HEK293 (cell line): ENCODE results near the gene SECTM1.

Experiments used
- HOXA7 ChIP-seq: sonication (generic); formaldehyde crosslinking; IDR thresholded peaks from 2 replicates; pipeline ENCODE4 v1.8.1; 2022; ENCODE audit warnings: missing genetic modification reagents, borderline replicate concordance
- SP2 ChIP-seq: fragments of 450-650 bp; formaldehyde crosslinking; IDR thresholded peaks from 2 replicates; pipeline ENCODE4 v1.5.1; 2016; ENCODE audit warnings: missing biosample characterization, missing genetic modification characterization
- TCF7L2 ChIP-seq: IDR thresholded peaks from 2 replicates; pipeline ENCODE4 v1.6.1; 2011; ENCODE audit warnings: low read depth, mild to moderate bottlenecking, inconsistent platforms, low read length, moderate library complexity, borderline replicate concordance
- ZBTB1 ChIP-seq: fragments of 450-650 bp; formaldehyde crosslinking; IDR thresholded peaks from 2 replicates; pipeline ENCODE4 v1.5.1; 2016; ENCODE audit warnings: missing biosample characterization, missing genetic modification characterization
- ZBTB11 ChIP-seq: fragments of 450-650 bp; formaldehyde crosslinking; conservative IDR thresholded peaks from 2 replicates; pipeline ENCODE4 v1.5.1; 2016; ENCODE audit warnings: low read depth, missing biosample characterization, missing genetic modification characterization
- ZNF112 ChIP-seq: fragments of 450-650 bp; formaldehyde crosslinking; IDR thresholded peaks from 2 replicates; pipeline ENCODE4 v1.5.0; 2017; ENCODE audit warnings: missing biosample characterization, missing genetic modification characterization
- ZNF2 ChIP-seq: fragments of 450-650 bp; formaldehyde crosslinking; IDR thresholded peaks from 2 replicates; pipeline ENCODE4 v1.5.1; 2016; ENCODE audit warnings: missing biosample characterization, missing genetic modification characterization
- ZNF280C ChIP-seq: fragments of 450-650 bp; formaldehyde crosslinking; IDR thresholded peaks from 2 replicates; pipeline ENCODE4 v1.5.1; 2016; ENCODE audit warnings: missing biosample characterization, missing genetic modification characterization
- ZNF302 ChIP-seq: fragments of 450-650 bp; formaldehyde crosslinking; IDR thresholded peaks from 2 replicates; pipeline ENCODE4 v1.5.1; 2016; ENCODE audit warnings: missing biosample characterization, missing genetic modification characterization, low read depth
- ZNF423 ChIP-seq: fragments of 450-650 bp; formaldehyde crosslinking; IDR thresholded peaks from 2 replicates; pipeline ENCODE4 v1.5.1; 2016; ENCODE audit warnings: missing biosample characterization, missing genetic modification characterization
- ZNF544 ChIP-seq: fragments of 450-650 bp; formaldehyde crosslinking; IDR thresholded peaks from 2 replicates; pipeline ENCODE4 v1.5.0; 2017; ENCODE audit warnings: missing biosample characterization, missing genetic modification characterization
- ZNF596 ChIP-seq: fragments of 450-650 bp; IDR thresholded peaks from 2 replicates; pipeline ENCODE4 v1.5.0; 2018; ENCODE audit warnings: missing biosample characterization, mild to moderate bottlenecking, missing genetic modification characterization, moderate library complexity
- ZNF660 ChIP-seq: fragments of 450-650 bp; IDR thresholded peaks from 2 replicates; pipeline ENCODE4 v1.5.1; 2018; ENCODE audit warnings: missing biosample characterization, mild to moderate bottlenecking, missing genetic modification characterization
- ZNF677 ChIP-seq: fragments of 450-650 bp; IDR thresholded peaks from 2 replicates; pipeline ENCODE4 v1.5.0; 2018; ENCODE audit warnings: missing biosample characterization, mild to moderate bottlenecking, missing genetic modification characterization, moderate library complexity
- ZSCAN30 ChIP-seq: fragments of 450-650 bp; IDR thresholded peaks from 2 replicates; pipeline ENCODE4 v1.5.1; 2018; ENCODE audit warnings: missing biosample characterization, mild to moderate bottlenecking, missing genetic modification characterization, moderate library complexity
- ZSCAN4 ChIP-seq: fragments of 450-650 bp; formaldehyde crosslinking; IDR thresholded peaks from 2 replicates; pipeline ENCODE4 v1.5.1; 2017; ENCODE audit warnings: missing biosample characterization, missing genetic modification characterization
- TF ChIP-seq, protein P1 (sequence below): fragments of 450-650 bp; formaldehyde crosslinking; IDR thresholded peaks from 2 replicates; pipeline ENCODE4 v1.5.1; 2016; ENCODE audit warnings: missing biosample characterization, missing genetic modification characterization
- TF ChIP-seq, protein P2 (sequence below): fragments of 450-650 bp; formaldehyde crosslinking; IDR thresholded peaks from 2 replicates; pipeline ENCODE4 v1.5.1; 2017; ENCODE audit warnings: missing biosample characterization, missing genetic modification characterization
- TF ChIP-seq, protein P3 (sequence below): fragments of 450-650 bp; formaldehyde crosslinking; IDR thresholded peaks from 2 replicates; pipeline ENCODE4 v1.5.1; 2017; ENCODE audit warnings: missing biosample characterization, mild to moderate bottlenecking, missing genetic modification characterization, moderate library complexity

SECTM1 gene

GRCh38 chr17:82283208-82283749 lies 50.3 kb downstream of the SECTM1 start (continued):
- no peak for TF ChIP-seq ZNF280C (tag by site-specific recombination)
- TF ChIP-seq, protein P1, sequence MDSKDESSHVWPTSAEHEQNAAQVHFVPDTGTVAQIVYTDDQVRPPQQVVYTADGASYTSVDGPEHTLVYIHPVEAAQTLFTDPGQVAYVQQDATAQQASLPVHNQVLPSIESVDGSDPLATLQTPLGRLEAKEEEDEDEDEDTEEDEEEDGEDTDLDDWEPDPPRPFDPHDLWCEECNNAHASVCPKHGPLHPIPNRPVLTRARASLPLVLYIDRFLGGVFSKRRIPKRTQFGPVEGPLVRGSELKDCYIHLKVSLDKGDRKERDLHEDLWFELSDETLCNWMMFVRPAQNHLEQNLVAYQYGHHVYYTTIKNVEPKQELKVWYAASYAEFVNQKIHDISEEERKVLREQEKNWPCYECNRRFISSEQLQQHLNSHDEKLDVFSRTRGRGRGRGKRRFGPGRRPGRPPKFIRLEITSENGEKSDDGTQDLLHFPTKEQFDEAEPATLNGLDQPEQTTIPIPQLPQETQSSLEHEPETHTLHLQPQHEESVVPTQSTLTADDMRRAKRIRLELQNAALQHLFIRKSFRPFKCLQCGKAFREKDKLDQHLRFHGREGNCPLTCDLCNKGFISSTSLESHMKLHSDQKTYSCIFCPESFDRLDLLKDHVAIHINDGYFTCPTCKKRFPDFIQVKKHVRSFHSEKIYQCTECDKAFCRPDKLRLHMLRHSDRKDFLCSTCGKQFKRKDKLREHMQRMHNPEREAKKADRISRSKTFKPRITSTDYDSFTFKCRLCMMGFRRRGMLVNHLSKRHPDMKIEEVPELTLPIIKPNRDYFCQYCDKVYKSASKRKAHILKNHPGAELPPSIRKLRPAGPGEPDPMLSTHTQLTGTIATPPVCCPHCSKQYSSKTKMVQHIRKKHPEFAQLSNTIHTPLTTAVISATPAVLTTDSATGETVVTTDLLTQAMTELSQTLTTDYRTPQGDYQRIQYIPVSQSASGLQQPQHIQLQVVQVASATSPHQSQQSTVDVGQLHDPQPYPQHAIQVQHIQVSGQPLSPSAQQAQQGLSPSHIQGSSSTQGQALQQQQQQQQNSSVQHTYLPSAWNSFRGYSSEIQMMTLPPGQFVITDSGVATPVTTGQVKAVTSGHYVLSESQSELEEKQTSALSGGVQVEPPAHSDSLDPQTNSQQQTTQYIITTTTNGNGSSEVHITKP (tag by site-specific recombination), result peak; percentile 55; the same call in 1 of the 2 replicates
- TF ChIP-seq ZNF2, result no peak
- 0 out of 2 replicates have a peak, but pooled peaks have one; percentile 46 for TF ChIP-seq ZNF112 (tag by site-specific recombination)
- TF ChIP-seq ZBTB11 (tag by site-specific recombination), result no peak
- peak; percentile 82; the same call in 1 of the 2 replicates for TF ChIP-seq ZNF544 (tag by site-specific recombination)
- TF ChIP-seq ZNF596, result no peak
- peak; percentile 45; the same call in 1 of the 2 replicates for TF ChIP-seq ZNF423 (tag by site-specific recombination)
- no peak for TF ChIP-seq ZSCAN4 (tag by site-specific recombination)
- TF ChIP-seq, protein P2, sequence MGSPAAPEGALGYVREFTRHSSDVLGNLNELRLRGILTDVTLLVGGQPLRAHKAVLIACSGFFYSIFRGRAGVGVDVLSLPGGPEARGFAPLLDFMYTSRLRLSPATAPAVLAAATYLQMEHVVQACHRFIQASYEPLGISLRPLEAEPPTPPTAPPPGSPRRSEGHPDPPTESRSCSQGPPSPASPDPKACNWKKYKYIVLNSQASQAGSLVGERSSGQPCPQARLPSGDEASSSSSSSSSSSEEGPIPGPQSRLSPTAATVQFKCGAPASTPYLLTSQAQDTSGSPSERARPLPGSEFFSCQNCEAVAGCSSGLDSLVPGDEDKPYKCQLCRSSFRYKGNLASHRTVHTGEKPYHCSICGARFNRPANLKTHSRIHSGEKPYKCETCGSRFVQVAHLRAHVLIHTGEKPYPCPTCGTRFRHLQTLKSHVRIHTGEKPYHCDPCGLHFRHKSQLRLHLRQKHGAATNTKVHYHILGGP (tag by site-specific recombination), result no peak
- TF ChIP-seq SP2 (tag by site-specific recombination), result 0 out of 2 replicates have a peak, but pooled peaks have one; percentile 16
- TF ChIP-seq ZSCAN30, result no peak
- no peak for TF ChIP-seq HOXA7
- TF ChIP-seq, protein P3, sequence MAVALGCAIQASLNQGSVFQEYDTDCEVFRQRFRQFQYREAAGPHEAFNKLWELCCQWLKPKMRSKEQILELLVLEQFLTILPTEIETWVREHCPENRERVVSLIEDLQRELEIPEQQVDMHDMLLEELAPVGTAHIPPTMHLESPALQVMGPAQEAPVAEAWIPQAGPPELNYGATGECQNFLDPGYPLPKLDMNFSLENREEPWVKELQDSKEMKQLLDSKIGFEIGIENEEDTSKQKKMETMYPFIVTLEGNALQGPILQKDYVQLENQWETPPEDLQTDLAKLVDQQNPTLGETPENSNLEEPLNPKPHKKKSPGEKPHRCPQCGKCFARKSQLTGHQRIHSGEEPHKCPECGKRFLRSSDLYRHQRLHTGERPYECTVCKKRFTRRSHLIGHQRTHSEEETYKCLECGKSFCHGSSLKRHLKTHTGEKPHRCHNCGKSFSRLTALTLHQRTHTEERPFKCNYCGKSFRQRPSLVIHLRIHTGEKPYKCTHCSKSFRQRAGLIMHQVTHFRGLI (tag by site-specific recombination), result no peak
- TF ChIP-seq ZBTB1, result no peak
- TF ChIP-seq TCF7L2, result no peak
- no peak for TF ChIP-seq ZNF302
- TF ChIP-seq ZNF660 (tag by site-specific recombination), result no peak; the same call in 1 of the 2 replicates
- no peak for TF ChIP-seq ZNF677
